Fibroblast of pulmonary artery (primary cell): ENCODE data around the gene HPX.

Source experiments
- DNase-seq: peaks from one replicate; pipeline ENCODE4 v3.0.0-alpha.2; 2010; ENCODE audit warnings: low read depth
- H3K4me3 ChIP-seq: replicated peaks from 2 replicates; pipeline ENCODE4 v1.5.1; 2011; ENCODE audit warnings: low read depth, mild to moderate bottlenecking, control low read depth, low read length, moderate library complexity
- CTCF ChIP-seq: IDR thresholded peaks from 2 replicates; pipeline ENCODE4 v1.5.1; 2011; ENCODE audit warnings: mild to moderate bottlenecking, control low read depth, low read length, inconsistent platforms; ENCODE audit errors: missing control alignments

The HPX gene

DNA sequence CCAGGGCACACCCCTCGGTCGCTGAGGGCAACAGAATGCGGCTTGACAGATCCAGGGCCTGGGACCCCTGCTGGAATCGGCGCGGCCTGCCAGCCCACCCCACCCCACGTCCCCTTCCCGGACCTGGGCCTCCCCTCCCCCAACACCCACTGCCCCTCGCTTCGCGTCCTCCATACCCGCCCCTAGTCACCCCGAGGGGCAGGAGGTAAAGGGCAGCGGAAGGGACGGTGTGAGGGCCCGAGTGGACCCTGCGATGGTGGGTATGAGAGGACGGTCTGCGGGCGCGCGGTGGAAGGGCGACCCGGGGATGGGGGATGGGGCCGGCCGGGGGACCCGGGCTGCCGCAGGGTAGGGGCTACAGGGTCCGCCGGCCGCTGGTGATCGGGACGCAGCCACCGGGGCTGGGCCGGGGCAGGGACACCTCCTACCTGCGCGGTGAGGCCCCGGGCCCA lies 22.2 kb downstream of the HPX start:
- peak overlapping the region; percentile 71 for H3K4me3 ChIP-seq
- TF ChIP-seq CTCF: no peak
- DNase-seq: no peak

DNA sequence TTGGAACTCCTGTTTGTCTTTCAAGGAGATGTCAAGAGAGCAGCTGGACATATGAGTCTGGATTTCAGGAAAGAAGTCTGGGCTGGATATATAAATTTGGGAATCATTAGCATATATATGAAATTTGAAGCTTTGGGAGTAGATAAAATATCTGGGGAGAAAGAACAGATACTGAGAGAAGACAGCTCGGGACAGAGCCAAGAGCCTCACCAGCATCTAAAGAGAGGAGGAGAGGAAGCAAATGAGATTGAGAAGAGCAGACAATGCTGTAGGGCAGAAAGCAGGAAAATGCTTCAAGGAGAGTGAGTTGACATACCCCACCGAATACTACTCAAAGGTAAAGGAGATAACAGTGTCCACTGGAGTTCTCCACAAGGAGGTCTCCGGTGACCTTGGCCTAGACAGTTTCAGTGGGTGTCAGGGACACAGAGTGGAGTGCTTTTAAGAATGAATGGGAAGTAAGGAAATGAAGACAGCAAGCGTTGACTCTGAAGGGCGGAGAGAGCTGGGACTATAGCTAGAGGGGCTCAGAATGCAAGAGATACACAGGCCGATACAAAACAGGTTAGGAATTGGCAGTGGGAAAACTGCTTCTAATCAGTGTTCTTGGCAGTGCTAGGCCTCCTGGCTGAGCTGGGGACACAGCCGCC lies 22.8 kb downstream of the HPX start:
- peak overlapping the region; percentile 71 for H3K4me3 ChIP-seq
- no peak for TF ChIP-seq CTCF
- no peak for DNase-seq

GRCh38 chr11:6415797-6416196 lies 25.0 kb downstream of the HPX start:
- no peak for TF ChIP-seq CTCF
- no peak for DNase-seq
- no peak overlapping the region for H3K4me3 ChIP-seq

- TF ChIP-seq CTCF: no peak
- DNase-seq: no peak
- H3K4me3 ChIP-seq: no peak overlapping the region
Observed at GRCh38 chr11:6414874-6415328, 25.9 kb downstream of the HPX start.

DNA sequence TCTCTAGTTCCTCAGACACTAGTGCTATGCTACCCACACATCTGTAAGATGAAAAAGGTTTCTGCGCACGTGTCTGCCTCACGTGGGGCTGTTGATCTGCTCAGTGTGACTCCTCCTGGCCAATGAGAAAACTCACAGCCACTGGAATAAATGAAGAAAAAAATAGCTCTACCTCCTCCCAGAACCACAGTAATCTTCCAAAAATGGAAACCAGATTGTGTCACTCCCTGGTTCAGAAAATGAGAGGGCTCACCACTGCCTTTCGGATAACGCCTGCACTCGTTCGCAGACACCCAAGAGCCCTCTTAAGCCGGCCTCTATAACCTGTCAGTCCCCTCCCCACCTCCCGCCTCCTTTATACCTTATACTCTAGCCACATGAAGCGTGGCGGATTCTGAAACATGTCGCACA lies 27.0 kb downstream of the HPX start:
- TF ChIP-seq CTCF: no peak
- DNase-seq: no peak

GRCh38 chr11:6411594-6412031 lies 29.2 kb downstream of the HPX start:
- H3K4me3 ChIP-seq: no peak overlapping the region
- TF ChIP-seq CTCF: no peak
- no peak for DNase-seq

More for the DNA sequence above, 27.0 kb downstream of the HPX start:
- no peak overlapping the region for H3K4me3 ChIP-seq

DNA sequence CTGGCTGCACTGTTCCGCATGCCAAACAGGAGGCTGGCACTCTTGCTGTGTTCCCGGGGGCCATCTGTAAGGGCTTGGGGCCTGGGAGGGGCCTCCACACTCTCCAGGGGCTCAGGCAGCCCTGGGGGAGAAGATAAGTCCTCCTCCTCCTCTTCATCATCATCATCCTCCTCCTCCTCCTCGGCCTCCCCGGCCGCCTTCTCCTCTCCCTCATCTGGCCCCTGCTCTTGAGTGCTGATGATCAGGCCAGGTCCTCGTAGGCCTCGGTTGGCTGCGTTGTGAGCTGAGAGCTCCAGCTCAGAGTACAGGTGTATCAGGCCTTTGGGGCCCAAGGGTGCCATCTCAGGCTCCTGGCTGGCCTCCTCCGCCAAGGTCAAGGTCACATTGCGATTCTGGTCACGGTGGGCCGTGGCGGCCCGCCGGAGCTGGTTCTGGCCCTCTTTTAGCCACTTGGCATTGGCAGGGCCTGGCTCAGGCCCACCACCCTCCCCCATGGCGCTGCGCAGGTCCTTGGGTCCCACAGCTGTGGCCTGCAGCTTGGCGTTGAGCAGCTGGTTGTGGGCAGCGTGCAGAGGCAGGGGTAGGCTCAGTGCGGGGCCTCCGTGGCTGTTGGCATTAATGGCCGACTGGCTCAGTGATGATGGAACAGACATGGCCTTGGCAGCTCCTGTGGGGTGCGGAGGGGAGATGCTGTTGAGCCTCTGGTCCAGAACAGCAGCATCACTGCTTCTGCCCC lies 29.9 kb downstream of the HPX start:
- DNase-seq: no peak
- no peak for TF ChIP-seq CTCF
- H3K4me3 ChIP-seq: no peak overlapping the region
